OCI-LY1 (cell line): ENCODE measurements around the gene GYS2.

Experiments
- H2AFZ ChIP-seq: fragments of 200-600 bp; sonication (generic), shearing (Covaris generic); 2 replicates; pipeline ENCODE4 v1.6.0; 2014; ENCODE audit warnings: antibody characterized with exemption, mild to moderate bottlenecking, low read length
- H3F3A ChIP-seq: fragments of 200-600 bp; sonication (generic), shearing (Covaris generic); 2 replicates; pipeline ENCODE4 v1.6.0; 2014; ENCODE audit warnings: mild to moderate bottlenecking, antibody characterized with exemption, low read length, moderate library complexity; ENCODE audit not compliant: insufficient read depth
- H3K27ac ChIP-seq: fragments of 200-600 bp; sonication (generic); 2 replicates; pipeline ENCODE4 v1.5.1; 2014; ENCODE audit warnings: low read length, mixed run types, mild to moderate bottlenecking, low read depth; ENCODE audit not compliant: poor library complexity, severe bottlenecking
- H3K27me3 ChIP-seq: fragments of 200-600 bp; sonication (generic); 2 replicates; pipeline ENCODE4 v1.6.0; 2014; ENCODE audit warnings: antibody characterized with exemption, mild to moderate bottlenecking, low read length, moderate library complexity; ENCODE audit not compliant: insufficient read depth
- H3K36me3 ChIP-seq: fragments of 200-600 bp; sonication (generic); 2 replicates; pipeline ENCODE4 v1.6.1; 2014; ENCODE audit warnings: mild to moderate bottlenecking, antibody characterized with exemption, low read length, moderate library complexity, mixed read lengths; ENCODE audit not compliant: insufficient read depth
- H3K4me1 ChIP-seq: fragments of 200-600 bp; sonication (generic); 2 replicates; pipeline ENCODE4 v1.5.1; 2014; ENCODE audit warnings: mild to moderate bottlenecking, low read length, moderate library complexity; ENCODE audit not compliant: insufficient read depth, severe bottlenecking
- H3K4me2 ChIP-seq: fragments of 200-600 bp; sonication (generic), shearing (Covaris generic); 2 replicates; pipeline ENCODE4 v1.6.1; 2014; ENCODE audit warnings: low read length
- H3K4me3 ChIP-seq: fragments of 200-600 bp; sonication (generic); 2 replicates; pipeline ENCODE4 v1.5.1; 2014; ENCODE audit warnings: low read length, low read depth, mild to moderate bottlenecking, mixed read lengths; ENCODE audit not compliant: poor library complexity, severe bottlenecking
- H3K79me2 ChIP-seq: fragments of 200-600 bp; shearing (Covaris generic); 2 replicates; pipeline ENCODE4 v1.6.1; 2016; ENCODE audit warnings: mixed run types, low read length, mixed read lengths; ENCODE audit not compliant: insufficient read depth
- H3K9ac ChIP-seq: fragments of 200-600 bp; sonication (generic), shearing (Covaris generic); 2 replicates; pipeline ENCODE4 v1.6.1; 2014; ENCODE audit warnings: mild to moderate bottlenecking, low read length, mixed read lengths
- H3K9me2 ChIP-seq: fragments of 200-600 bp; sonication (generic), shearing (Covaris generic); 2 replicates; pipeline ENCODE4 v1.6.1; 2014; ENCODE audit warnings: low read depth, mild to moderate bottlenecking, low read length, mixed read lengths
- H3K9me3 ChIP-seq: fragments of 200-600 bp; shearing (Covaris generic); 2 replicates; pipeline ENCODE4 v1.6.1; 2014; ENCODE audit warnings: low read length, mixed read lengths
- H4K20me1 ChIP-seq: fragments of 200-600 bp; sonication (generic), shearing (Covaris generic); 2 replicates; pipeline ENCODE4 v1.6.0; 2016; ENCODE audit warnings: mild to moderate bottlenecking, low read length; ENCODE audit not compliant: insufficient read depth
- CTCF ChIP-seq: fragments of 200-600 bp; sonication (generic), shearing (Covaris generic); IDR thresholded peaks from 2 replicates; pipeline ENCODE4 v1.5.1; 2017; ENCODE audit warnings: mild to moderate bottlenecking, antibody characterized with exemption, low read length, moderate library complexity, mixed read lengths
- EZH2 ChIP-seq: fragments of 200-600 bp; sonication (generic), shearing (Covaris generic); IDR thresholded peaks from 2 replicates; pipeline ENCODE4 v1.8.0; 2017; ENCODE audit warnings: borderline replicate concordance, mixed run types, mild to moderate bottlenecking, antibody characterized with exemption, low read length, moderate library complexity, mixed read lengths

The GYS2 gene

GRCh38 chr12:21543151-21543550, 61.5 kb downstream of the GYS2 start:
- Histone ChIP-seq H3K9ac (no peak overlapping the region), H3K9me3 (no peaks in the 10 kb centered on the region), H3K27me3 (no peaks in the 10 kb centered on the region), H3K79me2 (no peaks in the 10 kb centered on the region), H3K4me2 (no peak overlapping the region), H3K27ac (no peak overlapping the region), H3F3A (no peaks in the 10 kb centered on the region), H2AFZ (no peak overlapping the region), H3K4me3 (no peak overlapping the region), H3K9me2 (no peaks in the 10 kb centered on the region), H3K4me1 (no peaks in the 10 kb centered on the region), H4K20me1 (no peaks in the 10 kb centered on the region), H3K36me3 (no peaks in the 10 kb centered on the region)
- TF ChIP-seq CTCF, result no peak
- no peak for TF ChIP-seq EZH2

GRCh38 chr12:21542403-21542802, 62.2 kb downstream of the GYS2 start:
- Histone ChIP-seq H3K27me3 (no peaks in the 10 kb centered on the region), H3K79me2 (no peaks in the 10 kb centered on the region), H3K36me3 (no peaks in the 10 kb centered on the region), H3K4me1 (no peaks in the 10 kb centered on the region), H2AFZ (no peak overlapping the region), H3K9me2 (no peaks in the 10 kb centered on the region), H3F3A (no peaks in the 10 kb centered on the region), H3K4me3 (no peak overlapping the region), H3K27ac (no peak overlapping the region), H3K9me3 (no peaks in the 10 kb centered on the region), H4K20me1 (no peaks in the 10 kb centered on the region), H3K4me2 (no peak overlapping the region), H3K9ac (no peak overlapping the region)
- TF ChIP-seq EZH2 (no peak), CTCF (no peak)

- no peaks in the 10 kb centered on the region for H3K27me3 ChIP-seq
- H3K9me2 ChIP-seq, result no peaks in the 10 kb centered on the region
- no peak overlapping the region for H3K4me2 ChIP-seq
- H3K27ac ChIP-seq, result no peak overlapping the region
- no peaks in the 10 kb centered on the region for H3F3A ChIP-seq
- H4K20me1 ChIP-seq, result no peaks in the 10 kb centered on the region
- no peaks in the 10 kb centered on the region for H3K9me3 ChIP-seq
- TF ChIP-seq EZH2 (no peak), CTCF (no peak)
- H3K9ac ChIP-seq, result no peak overlapping the region
- H3K4me3 ChIP-seq, result no peak overlapping the region
- H3K79me2 ChIP-seq, result no peaks in the 10 kb centered on the region
- H3K36me3 ChIP-seq, result no peaks in the 10 kb centered on the region
- H3K4me1 ChIP-seq, result no peaks in the 10 kb centered on the region
- H2AFZ ChIP-seq, result no peak overlapping the region
Measured at GRCh38 chr12:21541773-21542172, 62.9 kb downstream of the GYS2 start.
